Keratinocyte (primary cell): ENCODE data around the gene FHIT. TPM values are rescaled to one million over a fixed set of nuclear protein-coding genes. Genes with fewer than 3 reads are reported as not detected.

Experiments used
- DNase-seq: peaks from one replicate; pipeline ENCODE4 v3.0.0-alpha.2; 2011; ENCODE audit warnings: low read depth, missing footprints, low spot score
- FAIRE-seq: peaks from 2 replicates; lab custom pipeline; 2011; peaks lifted over from hg19 to GRCh38; lab: Jason Lieb, UNC
- H2AFZ ChIP-seq: 2 replicates; pipeline ENCODE4 v1.6.0; 2012; ENCODE audit warnings: low read length, control low read depth, inconsistent platforms; ENCODE audit not compliant: control insufficient read depth
- H3K27ac ChIP-seq: 2 replicates; pipeline ENCODE4 v1.5.1; 2011; ENCODE audit warnings: low read length; ENCODE audit not compliant: control insufficient read depth, insufficient read depth
- H3K27me3 ChIP-seq: 3 replicates; pipeline ENCODE4 v1.6.0; 2011; ENCODE audit warnings: low read length; ENCODE audit not compliant: control insufficient read depth, insufficient read depth; ENCODE audit errors: extremely low read depth
- H3K36me3 ChIP-seq, 2 experiments: 2 replicates in 1 of 2; 3 replicates in 1 of 2; pipeline ENCODE4 v1.5.1; 2011; ENCODE audit warnings: low read length in 2 of 2, mild to moderate bottlenecking in 1 of 2; ENCODE audit not compliant: control insufficient read depth in 2 of 2, insufficient read depth in 2 of 2; ENCODE audit errors: extremely low read depth in 1 of 2
- H3K4me1 ChIP-seq: 3 replicates; pipeline ENCODE4 v1.5.1; 2011; ENCODE audit warnings: low read length; ENCODE audit not compliant: control insufficient read depth, insufficient read depth; ENCODE audit errors: extremely low read depth
- H3K4me2 ChIP-seq: 3 replicates; pipeline ENCODE4 v1.6.0; 2011; ENCODE audit warnings: low read depth, low read length; ENCODE audit not compliant: control insufficient read depth, insufficient read depth; ENCODE audit errors: extremely low read depth
- H3K4me3 ChIP-seq, 3 experiments: fragments of 200-600 bp in 1 of 3; sonication (generic) in 1 of 3; 2 replicates in 2 of 3; 3 replicates in 1 of 3; pipeline ENCODE4 v1.5.1; 2011 to 2016; ENCODE audit warnings: low read length in 3 of 3, mild to moderate bottlenecking in 3 of 3, control low read depth in 2 of 3, inconsistent platforms in 1 of 3, low read depth in 1 of 3, mixed read lengths in 1 of 3, mixed run types in 1 of 3, moderate library complexity in 1 of 3; ENCODE audit not compliant: control insufficient read depth in 2 of 3, insufficient read depth in 2 of 3; ENCODE audit errors: extremely low read depth in 1 of 3
- H3K79me2 ChIP-seq: 2 replicates; pipeline ENCODE4 v1.6.0; 2012; ENCODE audit warnings: low read length; ENCODE audit not compliant: control insufficient read depth, insufficient read depth
- H3K9ac ChIP-seq: 3 replicates; pipeline ENCODE4 v1.6.0; 2011; ENCODE audit warnings: low read length; ENCODE audit not compliant: control insufficient read depth, insufficient read depth; ENCODE audit errors: extremely low read depth
- H3K9me1 ChIP-seq: 3 replicates; pipeline ENCODE4 v1.6.0; 2011; ENCODE audit warnings: low read length; ENCODE audit not compliant: control insufficient read depth, insufficient read depth; ENCODE audit errors: extremely low read depth
- H3K9me3 ChIP-seq: 2 replicates; pipeline ENCODE4 v1.5.1; 2012; ENCODE audit warnings: low read depth, low read length; ENCODE audit not compliant: control insufficient read depth
- H4K20me1 ChIP-seq: 3 replicates; pipeline ENCODE4 v1.6.0; 2011; ENCODE audit warnings: low read length; ENCODE audit not compliant: control insufficient read depth, insufficient read depth; ENCODE audit errors: extremely low read depth
- CTCF ChIP-seq, 3 experiments: IDR thresholded peaks in 1 of 3; conservative IDR thresholded peaks in 1 of 3; optimal IDR thresholded peaks in 1 of 3; 2 replicates in 2 of 3; 3 replicates in 1 of 3; pipeline versions ENCODE3 to v1.5.1; 2011; ENCODE audit warnings: low read length in 3 of 3, mild to moderate bottlenecking in 3 of 3, moderate library complexity in 2 of 3, control low read depth in 1 of 3, inconsistent platforms in 1 of 3; ENCODE audit not compliant: insufficient read depth in 2 of 3; ENCODE audit errors: extremely low read depth in 1 of 3
- EZH2 ChIP-seq: IDR thresholded peaks from one replicate; pipeline ENCODE4 v1.6.1; 2012; ENCODE audit warnings: inconsistent platforms, mild to moderate bottlenecking, low read length, moderate library complexity
- dilution Hi-C: fragments of 300-500 bp; cut with MboI; formaldehyde crosslinking; loops from one replicate; pipeline ENCODE4 v1.7.0; 2020; ENCODE audit warnings: low sequenced_read_pairs; ENCODE audit not compliant: extremely low pct_ligation_motif_present
- polyA plus RNA-seq, 5 experiments: library from polyadenylated mRNA; depleted of rRNA in 3 of 5; stranded (reverse) in 3 of 5; stranded (forward) in 1 of 5; unstranded in 1 of 5; fragments of >200 nt; gene quantifications; 1 replicate in 1 of 5; 2 replicates in 3 of 5; 3 replicates in 1 of 5; pipeline versions ENCODE4 v1.2.1 to v1.2.3, GENCODE V29; 2011 to 2012; ENCODE audit warnings: missing spikeins in 2 of 5, low read depth in 1 of 5, low replicate concordance in 1 of 5

Gene FHIT
- polyA plus RNA-seq, 1 donor (not counting 4 experiments of a cell fraction or from before 2014, with no cell fraction given): 2.2 TPM

- Histone ChIP-seq H3K27ac (no peak overlapping the region), H4K20me1 (no peaks in the 10 kb centered on the region), H3K9me3 (no peaks in the 10 kb centered on the region), H3K79me2 (no peaks in the 10 kb centered on the region), H3K36me3 (no peaks in the 10 kb centered on the region), H3K9ac (no peak overlapping the region), H3K9me1 (no peaks in the 10 kb centered on the region), H3K4me3 (no peak overlapping the region), H3K4me1 (peaks cover 13% of the 10 kb centered on the region), H3K27me3 (no peaks in the 10 kb centered on the region), H3K4me2 (peak overlapping the region; percentile 17), H2AFZ (no peak overlapping the region)
- FAIRE-seq (peak; percentile 91), DNase-seq (peak; percentile 69)
- dilution Hi-C loops: no loop called here
- TF ChIP-seq EZH2 (no peak), CTCF (optimal IDR thresholded peaks at IDR 0.05 in 1 of 3, IDR thresholded peaks at IDR 0.05 in 1 of 3, conservative IDR thresholded peaks at IDR 0.05 in 1 of 3; ENCODE audit: extremely low read depth in 1 of 3, insufficient read depth in 2 of 3, low read length in 3 of 3) (no peak)
Observed at GRCh38 chr3:60555686-60556354, 695.4 kb downstream of the FHIT start.

GRCh38 chr3:60553144-60553543, 698.1 kb downstream of the FHIT start:
- FAIRE-seq: no peak
- no peak overlapping the region for H3K27ac ChIP-seq
- H3K4me3 ChIP-seq: no peak overlapping the region
- dilution Hi-C loops: no loop called here
- no peaks in the 10 kb centered on the region for H3K79me2 ChIP-seq
- no peaks in the 10 kb centered on the region for H3K9me1 ChIP-seq
- no peak overlapping the region for H3K9ac ChIP-seq
- no peak for TF ChIP-seq EZH2
- no peak for TF ChIP-seq CTCF (optimal IDR thresholded peaks at IDR 0.05 in 1 of 3, IDR thresholded peaks at IDR 0.05 in 1 of 3, conservative IDR thresholded peaks at IDR 0.05 in 1 of 3; ENCODE audit: extremely low read depth in 1 of 3, insufficient read depth in 2 of 3, low read length in 3 of 3)
- H3K4me1 ChIP-seq: peaks cover 13% of the 10 kb centered on the region
- no peaks in the 10 kb centered on the region for H3K36me3 ChIP-seq
- no peaks in the 10 kb centered on the region for H3K27me3 ChIP-seq
- no peak for DNase-seq
- H3K9me3 ChIP-seq: no peaks in the 10 kb centered on the region
- H2AFZ ChIP-seq: no peak overlapping the region
- H4K20me1 ChIP-seq: no peaks in the 10 kb centered on the region
- no peak overlapping the region for H3K4me2 ChIP-seq
